RWPE2 (cell line): ENCODE results near the gene CCK.

Experiments
- ATAC-seq: fragments of 200-7000 bp; cut with Tn5 transposase; 3 replicates; pipeline ENCODE4 v1.9.1; 2021; ENCODE audit warnings: low read depth
- DNase-seq: peaks from one replicate; pipeline ENCODE4 v3.0.0-alpha.2; 2020; ENCODE audit warnings: low spot score
- H3K27ac ChIP-seq: fragments of 450-650 bp; 2 replicates; pipeline ENCODE4 v1.5.1; 2017; ENCODE audit warnings: mild to moderate bottlenecking; ENCODE audit not compliant: poor library complexity, severe bottlenecking
- H3K27me3 ChIP-seq: fragments of 250-450 bp; sonication (Bioruptor Pico); 2 replicates; pipeline ENCODE4 v1.5.1; 2021; ENCODE audit warnings: mild to moderate bottlenecking, moderate library complexity; ENCODE audit not compliant: insufficient read depth, poor library complexity, severe bottlenecking
- H3K36me3 ChIP-seq: fragments of 250-450 bp; sonication (Bioruptor Pico); 2 replicates; pipeline ENCODE4 v1.5.1; 2020; ENCODE audit warnings: low read depth, mild to moderate bottlenecking, moderate library complexity
- H3K4me1 ChIP-seq: fragments of 250-450 bp; sonication (Bioruptor Pico); 2 replicates; pipeline ENCODE4 v1.5.1; 2021; ENCODE audit warnings: mild to moderate bottlenecking, moderate library complexity; ENCODE audit not compliant: insufficient read depth, poor library complexity, severe bottlenecking
- H3K4me3 ChIP-seq: fragments of 250-450 bp; sonication (Bioruptor Pico); 2 replicates; pipeline ENCODE4 v1.5.1; 2021; ENCODE audit warnings: mild to moderate bottlenecking, moderate library complexity; ENCODE audit not compliant: severe bottlenecking
- H3K9me3 ChIP-seq: fragments of 250-450 bp; sonication (Bioruptor Pico); 2 replicates; pipeline ENCODE4 v1.5.1; 2021; ENCODE audit warnings: mild to moderate bottlenecking, moderate library complexity; ENCODE audit not compliant: severe bottlenecking
- TF ChIP-seq, protein P1 (sequence below): fragments of 450-650 bp; IDR thresholded peaks from one replicate; pipeline ENCODE4 v1.5.1; 2017; ENCODE audit warnings: mild to moderate bottlenecking, moderate library complexity; ENCODE audit not compliant: poor library complexity, severe bottlenecking

CCK gene

GRCh38 chr3:42270561-42270960 lies 4.6 kb upstream of the CCK start:
- DNase-seq, result no peak
- TF ChIP-seq, protein P1, sequence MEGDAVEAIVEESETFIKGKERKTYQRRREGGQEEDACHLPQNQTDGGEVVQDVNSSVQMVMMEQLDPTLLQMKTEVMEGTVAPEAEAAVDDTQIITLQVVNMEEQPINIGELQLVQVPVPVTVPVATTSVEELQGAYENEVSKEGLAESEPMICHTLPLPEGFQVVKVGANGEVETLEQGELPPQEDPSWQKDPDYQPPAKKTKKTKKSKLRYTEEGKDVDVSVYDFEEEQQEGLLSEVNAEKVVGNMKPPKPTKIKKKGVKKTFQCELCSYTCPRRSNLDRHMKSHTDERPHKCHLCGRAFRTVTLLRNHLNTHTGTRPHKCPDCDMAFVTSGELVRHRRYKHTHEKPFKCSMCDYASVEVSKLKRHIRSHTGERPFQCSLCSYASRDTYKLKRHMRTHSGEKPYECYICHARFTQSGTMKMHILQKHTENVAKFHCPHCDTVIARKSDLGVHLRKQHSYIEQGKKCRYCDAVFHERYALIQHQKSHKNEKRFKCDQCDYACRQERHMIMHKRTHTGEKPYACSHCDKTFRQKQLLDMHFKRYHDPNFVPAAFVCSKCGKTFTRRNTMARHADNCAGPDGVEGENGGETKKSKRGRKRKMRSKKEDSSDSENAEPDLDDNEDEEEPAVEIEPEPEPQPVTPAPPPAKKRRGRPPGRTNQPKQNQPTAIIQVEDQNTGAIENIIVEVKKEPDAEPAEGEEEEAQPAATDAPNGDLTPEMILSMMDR, result no peak
- peaks cover 4% of the 10 kb centered on the region for H3K27me3 ChIP-seq
- H3K4me3 ChIP-seq, result no peak overlapping the region
- no peak for ATAC-seq
- H3K36me3 ChIP-seq, result no peaks in the 10 kb centered on the region
- H3K4me1 ChIP-seq, result no peaks in the 10 kb centered on the region
- no peak overlapping the region for H3K27ac ChIP-seq
- no peaks in the 10 kb centered on the region for H3K9me3 ChIP-seq

GRCh38 chr3:42269647-42270046 lies 3.7 kb upstream of the CCK start:
- Histone ChIP-seq H3K27me3 (peaks cover 13% of the 10 kb centered on the region), H3K27ac (no peak overlapping the region), H3K4me1 (peaks cover 2% of the 10 kb centered on the region), H3K4me3 (no peak overlapping the region), H3K36me3 (no peaks in the 10 kb centered on the region), H3K9me3 (no peaks in the 10 kb centered on the region)
- ATAC-seq (no peak), DNase-seq (no peak)
- TF ChIP-seq, protein P1, result no peak

DNA sequence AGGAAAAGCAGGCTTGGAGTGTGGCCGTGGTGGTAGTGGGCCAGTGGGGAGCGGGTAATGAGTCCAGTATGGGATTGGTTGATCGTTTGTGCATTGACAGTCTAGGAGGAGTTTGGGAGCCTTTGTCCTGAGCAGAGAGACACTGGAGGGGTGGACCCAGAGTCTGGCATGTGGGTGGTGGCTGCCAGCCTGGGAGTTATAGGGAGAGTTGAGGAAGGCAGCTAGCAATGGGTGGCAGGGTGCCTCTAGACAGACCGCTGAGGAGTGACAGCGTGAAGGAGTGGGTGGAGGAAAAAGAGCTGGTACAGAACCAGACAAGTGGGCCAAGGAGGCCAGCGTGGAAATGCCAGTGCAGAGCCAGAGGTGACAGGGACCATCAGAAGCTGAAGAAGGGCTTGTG lies 1.9 kb upstream of the CCK start:
- Histone ChIP-seq H3K36me3 (no peaks in the 10 kb centered on the region), H3K9me3 (no peaks in the 10 kb centered on the region), H3K27me3 (peaks cover 23% of the 10 kb centered on the region), H3K4me3 (no peak overlapping the region), H3K27ac (no peak overlapping the region), H3K4me1 (peaks cover 16% of the 10 kb centered on the region)
- TF ChIP-seq, protein P1, result no peak
- ATAC-seq (no peak), DNase-seq (no peak)

DNA sequence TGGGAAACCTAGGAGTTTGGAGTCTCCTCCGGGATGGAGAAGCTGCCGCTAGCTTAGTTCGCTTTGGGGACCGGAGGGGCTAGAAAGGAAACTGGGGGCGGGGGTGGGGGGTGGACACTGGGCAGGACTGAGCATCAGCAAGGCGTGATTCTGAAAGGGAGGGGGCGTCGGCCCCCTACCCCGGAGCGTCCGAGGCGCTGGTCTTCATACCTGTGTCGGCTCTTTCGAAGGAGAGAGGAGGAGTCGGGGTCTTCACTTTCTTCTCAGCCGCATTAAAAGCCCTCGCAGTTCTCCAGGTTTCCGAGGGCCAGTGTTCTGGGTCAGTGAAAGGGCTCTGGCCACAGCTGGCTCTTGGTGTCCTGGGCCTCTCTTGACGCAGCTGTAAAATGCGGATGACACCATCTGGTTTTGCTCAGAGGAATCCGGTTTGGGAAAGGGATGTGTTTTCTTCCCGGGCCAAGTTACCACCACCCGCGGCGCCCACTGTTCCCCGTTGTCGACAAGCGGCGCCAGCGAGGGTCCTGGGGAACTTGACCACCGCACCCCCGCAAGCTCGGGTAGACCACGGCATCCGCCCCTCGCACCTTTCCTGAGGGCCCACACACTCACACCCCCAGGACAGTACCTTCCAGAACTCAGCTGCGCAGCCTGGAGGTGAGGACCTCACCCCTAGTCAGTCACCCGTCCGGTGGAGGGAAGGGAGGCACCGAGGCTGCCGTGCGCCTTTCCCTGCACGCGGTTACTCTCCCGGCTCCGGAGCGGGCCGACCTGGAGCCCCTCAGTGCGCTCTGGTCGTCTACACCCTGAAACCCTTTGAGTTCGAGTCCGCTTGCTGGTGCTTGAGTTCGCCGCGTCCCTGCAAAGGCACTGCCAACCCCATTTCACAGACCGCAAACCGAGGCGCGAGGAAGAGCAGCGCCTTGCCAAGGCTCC lies 660 bp downstream of the CCK start:
- Histone ChIP-seq H3K9me3 (no peaks in the 10 kb centered on the region), H3K4me1 (peaks cover 25% of the 10 kb centered on the region), H3K4me3 (no peak overlapping the region), H3K36me3 (no peaks in the 10 kb centered on the region), H3K27ac (no peak overlapping the region), H3K27me3 (peaks cover 23% of the 10 kb centered on the region)
- no peak for ATAC-seq
- TF ChIP-seq, protein P1, result no peak
- no peak for DNase-seq
